ENCODE results near the gene HCAR1. TPM values are rescaled to one million over a fixed set of nuclear protein-coding genes. Genes with fewer than 3 reads are reported as not detected.
"Not testable (repeated sequence)": the region's sequence is repeated elsewhere in the genome, so short reads cannot be mapped to it uniquely, and the experiment has no call there.

The HCAR1 gene
- total RNA-seq, 1 donor from 2014 or later = 7.6 TPM

GRCh38 chr12:122680989-122681388 is 49.7 kb downstream of the HCAR1 start:
- DNase-seq (ENCODE audit: low spot score); H3K27ac Mint-ChIP-seq; H3K4me3 Mint-ChIP-seq; H3K4me1 Mint-ChIP-seq (ENCODE audit: low read depth); intact Hi-C loops (cut with micrococcal nuclease); H3K27me3 Mint-ChIP-seq (ENCODE audit: insufficient read depth); H3K9me3 Mint-ChIP-seq; H3K36me3 Mint-ChIP-seq (ENCODE audit: low read depth): not testable (repeated sequence)

GRCh38 chr12:122676781-122677180 is 53.9 kb downstream of the HCAR1 start:
- H3K36me3 Mint-ChIP-seq (ENCODE audit: low read depth); DNase-seq (ENCODE audit: low spot score); intact Hi-C loops (cut with micrococcal nuclease); H3K27ac Mint-ChIP-seq; H3K4me1 Mint-ChIP-seq (ENCODE audit: low read depth); H3K4me3 Mint-ChIP-seq; H3K9me3 Mint-ChIP-seq; H3K27me3 Mint-ChIP-seq (ENCODE audit: insufficient read depth): not testable (repeated sequence)

Other genes starting within 250 kb of the HCAR1 start
- 42.5 and 48.4 TPM in 2 replicates for gene ZCCHC8, start 229.9 kb downstream of the HCAR1 start, total RNA-seq
- 101 and 103 TPM in 2 replicates for gene RSRC2, start 203.9 kb downstream of the HCAR1 start, total RNA-seq
- 122 and 126 TPM in 2 replicates for gene KNTC1, start 203.6 kb downstream of the HCAR1 start, total RNA-seq
- 0.52 and 0.61 TPM in 2 replicates for gene HCAR2, start 27.5 kb downstream of the HCAR1 start, total RNA-seq
- 0.62 and 0.66 TPM in 2 replicates for gene HCAR3, start 14.0 kb downstream of the HCAR1 start, total RNA-seq
- 87.6 and 88.7 TPM in 2 replicates for gene DENR, start 22.0 kb upstream of the HCAR1 start, total RNA-seq
- 0.93 and 1.3 TPM in 2 replicates for gene CCDC62, start 43.7 kb upstream of the HCAR1 start, total RNA-seq
- 26.6 and 29.5 TPM in 2 replicates for gene HIP1R, start 104.6 kb upstream of the HCAR1 start, total RNA-seq
- 12.7 and 14.3 TPM in 2 replicates for gene VPS37B, start 165.3 kb upstream of the HCAR1 start, total RNA-seq
- 3.8 and 4.4 TPM in 2 replicates for gene ABCB9, start 235.6 kb upstream of the HCAR1 start, total RNA-seq
- gene OGFOD2, start 244.4 kb upstream of the HCAR1 start, total RNA-seq = 18.0 and 22.1 TPM in 2 replicates
- 154 and 155 TPM in 2 replicates for gene ARL6IP4, start 249.8 kb upstream of the HCAR1 start, total RNA-seq

Measured in activated T-helper 1 cell treated with anti-CD3 and anti-CD28 coated beads, Interleukin-12 subunit alpha, Interleukin-12 subunit beta, Interleukin-2, Interleukin-4 antibody, amounts not matched to agents 30 ng/mL and 10 ng/mL and 1 ng/mL, durations not matched to agents 14 hours and 24 hours and 36 hours (primary cell).